Uterus (tissue), 4 donors: ENCODE measurements around the gene PLCB3. TPM values are rescaled to one million over a fixed set of nuclear protein-coding genes. Genes with fewer than 3 reads are reported as not detected.

ENCODE experiments used
- DNase-seq, 2 donors: peaks; one replicate each; pipeline ENCODE4 v3.0.0-alpha.2; 2019 to 2020
- H3K27ac ChIP-seq, 2 donors: fragments of 200-600 bp; sonication (generic); 1 replicate in 1 of 2; 2 replicates in 1 of 2; pipeline ENCODE4 v1.5.1; 2016 to 2018
- H3K27me3 ChIP-seq, 2 donors: fragments of 200-600 bp; sonication (generic); one replicate each; pipeline ENCODE4 v1.5.1; 2018 to 2019; ENCODE audit warnings: control low read depth in 1 of 2
- H3K36me3 ChIP-seq, 2 donors: fragments of 200-600 bp; sonication (generic); one replicate each; pipeline ENCODE4 v1.5.1; 2019; ENCODE audit warnings: control low read depth in 1 of 2
- H3K4me1 ChIP-seq, 2 donors: fragments of 200-600 bp; sonication (generic); one replicate each; pipeline ENCODE4 v1.5.1; 2018 to 2019; ENCODE audit warnings: control low read depth in 1 of 2
- H3K4me3 ChIP-seq, 2 donors: fragments of 200-600 bp; sonication (generic); 1 replicate in 1 of 2; 2 replicates in 1 of 2; pipeline ENCODE4 v1.5.1; 2018 to 2019; ENCODE audit warnings: mild to moderate bottlenecking in 1 of 2
- H3K9me3 ChIP-seq, 2 donors: fragments of 200-600 bp; sonication (generic); one replicate each; pipeline ENCODE4 v1.5.1; 2019; ENCODE audit warnings: control low read depth in 1 of 2
- POLR2A ChIP-seq, 2 donors: fragments of 450-650 bp; IDR thresholded peaks; one replicate each; pipeline ENCODE4 v1.6.1; 2016; ENCODE audit warnings: antibody characterized with exemption in 2 of 2, mild to moderate bottlenecking in 1 of 2, moderate library complexity in 1 of 2
- intact Hi-C: fragments of 100-400 bp; cut with DNase I; formaldehyde crosslinking; loops from one replicate; pipeline ENCODE4 v1.15.1; 2023; ENCODE audit warnings: low total_unique reads
- total RNA-seq, 4 donors: library from RNA; depleted of rRNA in 3 of 4; stranded (reverse); fragments of >200 nt in 3 of 4; gene quantifications; one replicate each; pipeline versions ENCODE4 v1.1.0 to v1.2.4, GENCODE V29; 2014 to 2023
- TF ChIP-seq, protein P1 (sequence below), 4 experiments: fragments of 200-600 bp in 2 of 4; fragments of 450-650 bp in 2 of 4; sonication (generic) in 2 of 4; IDR thresholded peaks; one replicate each; pipeline ENCODE4 v1.5.1; 2016 to 2019; ENCODE audit warnings: antibody characterized with exemption in 4 of 4, mild to moderate bottlenecking in 2 of 4, moderate library complexity in 1 of 4
- donor health status: DM: yes; HTN: yes; CAD: no.

Gene PLCB3
- total RNA-seq, 4 donors from 2014 or later = 10.0 to 39.5 (median 21.8) TPM

DNA sequence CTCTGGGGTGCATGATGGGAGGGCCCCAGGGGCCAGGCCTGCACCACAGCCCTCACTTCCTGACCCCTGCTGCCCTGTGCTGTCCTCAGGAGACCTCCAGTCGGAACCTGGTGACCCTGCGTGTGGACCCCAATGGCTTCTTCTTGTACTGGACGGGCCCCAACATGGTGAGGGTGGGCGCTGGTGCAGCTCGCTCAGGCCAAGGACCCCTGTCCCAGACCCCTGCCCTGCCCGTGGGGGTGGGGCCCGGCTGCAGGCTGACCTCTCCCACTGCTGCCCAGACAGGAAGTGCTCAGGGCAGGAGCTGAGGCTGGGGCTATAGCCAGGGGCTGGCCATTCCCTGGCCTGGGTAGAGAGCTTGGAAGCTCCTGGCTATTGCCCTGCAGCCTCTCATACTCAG is 3.0 kb downstream of the PLCB3 start:
- DNase-seq = no peak
- no peak overlapping the region for H3K27ac ChIP-seq
- intact Hi-C loops = no loop called here
- H3K9me3 ChIP-seq = no peaks in the 10 kb centered on the region
- no peaks in the 10 kb centered on the region for H3K27me3 ChIP-seq
- TF ChIP-seq, protein P1, sequence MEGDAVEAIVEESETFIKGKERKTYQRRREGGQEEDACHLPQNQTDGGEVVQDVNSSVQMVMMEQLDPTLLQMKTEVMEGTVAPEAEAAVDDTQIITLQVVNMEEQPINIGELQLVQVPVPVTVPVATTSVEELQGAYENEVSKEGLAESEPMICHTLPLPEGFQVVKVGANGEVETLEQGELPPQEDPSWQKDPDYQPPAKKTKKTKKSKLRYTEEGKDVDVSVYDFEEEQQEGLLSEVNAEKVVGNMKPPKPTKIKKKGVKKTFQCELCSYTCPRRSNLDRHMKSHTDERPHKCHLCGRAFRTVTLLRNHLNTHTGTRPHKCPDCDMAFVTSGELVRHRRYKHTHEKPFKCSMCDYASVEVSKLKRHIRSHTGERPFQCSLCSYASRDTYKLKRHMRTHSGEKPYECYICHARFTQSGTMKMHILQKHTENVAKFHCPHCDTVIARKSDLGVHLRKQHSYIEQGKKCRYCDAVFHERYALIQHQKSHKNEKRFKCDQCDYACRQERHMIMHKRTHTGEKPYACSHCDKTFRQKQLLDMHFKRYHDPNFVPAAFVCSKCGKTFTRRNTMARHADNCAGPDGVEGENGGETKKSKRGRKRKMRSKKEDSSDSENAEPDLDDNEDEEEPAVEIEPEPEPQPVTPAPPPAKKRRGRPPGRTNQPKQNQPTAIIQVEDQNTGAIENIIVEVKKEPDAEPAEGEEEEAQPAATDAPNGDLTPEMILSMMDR (IDR thresholded peaks at IDR 0.05) = no peak
- no peak for TF ChIP-seq POLR2A (IDR thresholded peaks at IDR 0.05)
- no peak overlapping the region for H3K4me3 ChIP-seq
- H3K4me1 ChIP-seq = peaks cover 0 to 12% of the 10 kb centered on the region in 2 donors
- H3K36me3 ChIP-seq = no peaks in the 10 kb centered on the region

DNA sequence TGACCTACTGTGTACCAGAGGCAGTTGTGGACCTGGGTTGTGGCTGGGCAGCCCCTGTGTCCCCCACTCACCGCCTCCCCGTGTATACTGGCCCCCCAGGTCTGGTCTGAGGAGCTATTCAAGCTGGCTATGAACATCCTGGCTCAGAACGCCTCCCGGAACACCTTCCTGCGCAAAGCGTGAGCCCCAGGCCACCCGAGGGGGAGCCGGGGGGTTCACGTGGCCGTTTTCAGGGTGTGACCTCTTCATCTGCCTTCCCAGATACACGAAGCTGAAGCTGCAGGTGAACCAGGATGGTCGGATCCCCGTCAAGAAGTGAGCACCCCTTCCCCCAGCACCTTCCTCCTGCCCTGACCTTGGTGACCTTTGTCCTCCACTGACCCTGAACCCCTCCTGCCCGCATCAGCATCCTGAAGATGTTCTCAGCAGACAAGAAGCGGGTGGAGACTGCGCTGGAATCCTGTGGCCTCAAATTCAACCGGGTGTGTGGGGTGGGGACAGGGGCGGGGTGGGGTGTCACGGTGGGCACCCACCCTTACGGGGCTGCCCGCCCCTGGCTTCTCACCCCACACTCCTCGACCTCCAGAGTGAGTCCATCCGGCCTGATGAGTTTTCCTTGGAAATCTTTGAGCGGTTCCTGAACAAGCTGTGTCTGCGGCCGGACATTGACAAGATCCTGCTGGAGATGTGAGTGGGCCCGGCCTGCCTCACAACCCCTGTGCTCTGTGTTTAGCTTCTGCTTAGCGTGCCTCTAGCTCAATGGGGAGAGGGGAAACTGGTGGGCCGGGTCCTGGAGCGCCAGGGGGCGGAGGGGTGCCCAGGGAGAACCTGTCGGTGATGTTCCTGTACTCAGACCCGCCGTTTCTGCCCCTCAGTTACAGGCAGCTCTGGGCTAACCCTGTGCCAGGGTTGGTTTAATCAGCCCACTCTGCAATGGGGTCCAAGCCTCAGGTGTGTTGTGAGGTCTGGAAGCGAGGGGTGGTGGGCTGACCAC is 4.1 kb downstream of the PLCB3 start:
- intact Hi-C loops = no loop called here
- H3K4me1 ChIP-seq = peaks cover 0 to 12% of the 10 kb centered on the region in 2 donors

GRCh38 chr11:64256300-64256699 is 5.0 kb downstream of the PLCB3 start:
- Histone ChIP-seq H3K4me3 (no peak overlapping the region), H3K36me3 (no peaks in the 10 kb centered on the region), H3K4me1 (peaks cover 0 to 7% of the 10 kb centered on the region in 2 donors), H3K27ac (no peak overlapping the region), H3K9me3 (no peaks in the 10 kb centered on the region), H3K27me3 (no peaks in the 10 kb centered on the region)
- intact Hi-C loops = no loop called here
- TF ChIP-seq, protein P1 (IDR thresholded peaks at IDR 0.05) = no peak
- DNase-seq = no peak

More for the DNA sequence above, 4.1 kb downstream of the PLCB3 start:
- no peaks in the 10 kb centered on the region for H3K36me3 ChIP-seq
- no peak overlapping the region for H3K27ac ChIP-seq
- H3K4me3 ChIP-seq = no peak overlapping the region
- TF ChIP-seq POLR2A (IDR thresholded peaks at IDR 0.05) = no peak
- TF ChIP-seq, protein P1 (IDR thresholded peaks at IDR 0.05) = no peak
- H3K9me3 ChIP-seq = no peaks in the 10 kb centered on the region
- DNase-seq = no peak
- H3K27me3 ChIP-seq = no peaks in the 10 kb centered on the region

GRCh38 chr11:64258356-64258755 is 7.0 kb downstream of the PLCB3 start:
- TF ChIP-seq, protein P1 (IDR thresholded peaks at IDR 0.05) = no peak
- TF ChIP-seq POLR2A (IDR thresholded peaks at IDR 0.05) = no peak
- H3K36me3 ChIP-seq = no peaks in the 10 kb centered on the region
- H3K9me3 ChIP-seq = no peaks in the 10 kb centered on the region

GRCh38 chr11:64258946-64259532 is 7.7 kb downstream of the PLCB3 start:
- Histone ChIP-seq H3K4me1 (no peaks in the 10 kb centered on the region), H3K9me3 (no peaks in the 10 kb centered on the region), H3K27me3 (no peaks in the 10 kb centered on the region), H3K4me3 (no peak overlapping the region), H3K36me3 (no peaks in the 10 kb centered on the region), H3K27ac (no peak overlapping the region)
- no peak for DNase-seq
- TF ChIP-seq, protein P1 (IDR thresholded peaks at IDR 0.05) = no peak
- no peak for TF ChIP-seq POLR2A (IDR thresholded peaks at IDR 0.05)
- intact Hi-C loops = no loop called here

More at GRCh38 chr11:64258356-64258755, 7.0 kb downstream of the PLCB3 start:
- Histone ChIP-seq H3K4me3 (no peak overlapping the region), H3K4me1 (no peaks in the 10 kb centered on the region), H3K27ac (no peak overlapping the region), H3K27me3 (no peaks in the 10 kb centered on the region)
- intact Hi-C loops = no loop called here
- no peak for DNase-seq
